GM21576 (cell line): ENCODE data around the gene CDCP1.
"Not testable (repeated sequence)": the region's sequence is repeated elsewhere in the genome, so short reads cannot be mapped to it uniquely, and the experiment has no call there.

Source experiments
- ATAC-seq: cut with Tn5 transposase; IDR thresholded peaks from one replicate; pipeline ENCODE4 v1.9.1; 2021; ENCODE audit warnings: mild to moderate bottlenecking, moderate library complexity; ENCODE audit not compliant: unreplicated experiment

The CDCP1 gene

GRCh38 chr3:45173776-45174175 lies 27.6 kb upstream of the CDCP1 start:
- no peak for ATAC-seq

- no peak for ATAC-seq
Observed at GRCh38 chr3:45171283-45171682, 25.1 kb upstream of the CDCP1 start.

- no peak for ATAC-seq
Observed at GRCh38 chr3:45170096-45170495, 23.9 kb upstream of the CDCP1 start.

GRCh38 chr3:45169125-45169904 lies 23.1 kb upstream of the CDCP1 start:
- ATAC-seq: no peak

- ATAC-seq: no peak
Observed at GRCh38 chr3:45168451-45168850, 22.3 kb upstream of the CDCP1 start.

GRCh38 chr3:45167011-45167911 lies 21.1 kb upstream of the CDCP1 start:
- ATAC-seq: no peak

- ATAC-seq: no peak
Observed at GRCh38 chr3:45166321-45166879, 20.2 kb upstream of the CDCP1 start.

- no peak for ATAC-seq
Observed at GRCh38 chr3:45165497-45166283, 19.5 kb upstream of the CDCP1 start.

- ATAC-seq: no peak
Observed at GRCh38 chr3:45164056-45164455, 17.9 kb upstream of the CDCP1 start.

GRCh38 chr3:45163481-45163880 lies 17.3 kb upstream of the CDCP1 start:
- no peak for ATAC-seq

- no peak for ATAC-seq
Observed at GRCh38 chr3:45154641-45155147, 8.5 kb upstream of the CDCP1 start.

GRCh38 chr3:45153658-45154437 lies 7.7 kb upstream of the CDCP1 start:
- ATAC-seq: no peak

GRCh38 chr3:45152307-45152706 lies 6.1 kb upstream of the CDCP1 start:
- ATAC-seq: no peak

GRCh38 chr3:45151100-45151499 lies 4.9 kb upstream of the CDCP1 start:
- ATAC-seq: no peak

GRCh38 chr3:45148921-45149320 lies 2.7 kb upstream of the CDCP1 start:
- ATAC-seq: no peak

- ATAC-seq: no peak
Observed at GRCh38 chr3:45145223-45145622, 955 bp downstream of the CDCP1 start.

- ATAC-seq: no peak
Observed at GRCh38 chr3:45143673-45144671, 2.2 kb downstream of the CDCP1 start.

- ATAC-seq: not testable (repeated sequence)
Observed at GRCh38 chr3:45140770-45141155, 5.4 kb downstream of the CDCP1 start.
